HL-60/S4 treated with retinoic acid at 250 ng/mL for 4 days and 3 days (cell line): ENCODE results near the gene RCSD1.
"Not testable (repeated sequence)": the region's sequence is repeated elsewhere in the genome, so short reads cannot be mapped to it uniquely, and the experiment has no call there.

Experiments
- in situ Hi-C: fragments of 300-500 bp; cut with MboI; formaldehyde crosslinking; loops from 2 replicates; pipeline ENCODE4 v1.7.0; 2022; ENCODE audit warnings: low sequenced_read_pairs

Gene RCSD1

GRCh38 chr1:167710836-167711235, 80.8 kb downstream of the RCSD1 start:
- in situ Hi-C loops: no loop called here

GRCh38 chr1:167711797-167712196, 81.8 kb downstream of the RCSD1 start:
- in situ Hi-C loops: no loop called here

DNA sequence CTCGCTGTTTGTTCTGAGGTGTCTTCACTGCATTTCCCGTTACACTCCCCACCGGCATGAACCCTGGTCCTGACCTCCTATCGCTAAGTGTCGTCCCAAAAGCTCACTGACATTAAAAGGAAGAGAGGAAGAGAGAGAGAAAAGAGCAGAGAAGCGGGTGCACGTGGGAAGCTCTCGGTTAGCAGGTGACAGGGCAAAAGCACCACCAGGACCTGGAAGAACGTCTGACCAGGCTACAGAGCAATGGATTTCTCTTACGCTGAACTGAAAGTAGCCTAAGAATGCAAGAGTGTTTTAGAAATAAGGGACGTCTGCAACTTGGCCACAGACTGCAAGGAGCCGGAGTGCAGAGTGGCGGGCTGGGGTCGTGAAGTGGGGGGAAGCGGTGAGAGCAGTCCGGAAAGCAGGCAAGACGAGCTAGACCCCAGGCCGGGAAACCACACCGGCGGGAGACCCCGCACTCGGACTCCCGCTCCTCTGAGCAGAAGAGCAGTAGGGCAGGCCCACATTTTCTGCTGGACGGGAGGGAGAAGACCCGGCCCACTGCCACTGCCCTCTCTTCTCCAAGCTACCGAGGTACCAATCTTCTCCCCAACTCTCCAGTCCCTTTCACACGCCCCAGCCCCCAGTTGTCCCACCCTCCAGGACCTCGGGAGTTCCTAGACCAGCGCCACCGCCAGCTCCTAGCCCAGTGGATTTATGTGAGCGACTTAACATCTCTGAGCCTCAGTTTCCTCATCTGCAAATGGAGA, 83.5 kb downstream of the RCSD1 start:
- in situ Hi-C loops: no loop called here

DNA sequence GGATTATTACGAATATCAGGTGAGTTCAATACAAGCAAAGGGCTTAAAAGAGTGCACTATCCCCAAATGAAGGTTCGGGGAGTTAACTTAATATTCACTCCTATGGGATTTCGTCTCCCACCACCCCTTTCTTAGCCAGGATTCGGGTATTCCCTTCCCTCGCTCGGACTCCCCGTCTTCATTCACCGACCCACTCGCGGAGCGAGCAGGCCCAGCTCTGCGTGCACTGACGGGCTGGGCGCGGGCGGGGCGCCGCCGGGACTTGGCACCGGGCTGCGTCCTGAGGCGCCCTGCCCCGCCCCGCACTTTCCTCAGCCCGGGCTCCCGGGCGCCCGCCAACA, 84.0 kb downstream of the RCSD1 start:
- in situ Hi-C loops: no loop called here

GRCh38 chr1:167714439-167715156, 84.6 kb downstream of the RCSD1 start:
- in situ Hi-C loops: no loop called here

- in situ Hi-C loops: no loop called here
Measured at GRCh38 chr1:167715157-167715999, 85.3 kb downstream of the RCSD1 start.

GRCh38 chr1:167716000-167716271, 85.9 kb downstream of the RCSD1 start:
- in situ Hi-C loops: no loop called here

DNA sequence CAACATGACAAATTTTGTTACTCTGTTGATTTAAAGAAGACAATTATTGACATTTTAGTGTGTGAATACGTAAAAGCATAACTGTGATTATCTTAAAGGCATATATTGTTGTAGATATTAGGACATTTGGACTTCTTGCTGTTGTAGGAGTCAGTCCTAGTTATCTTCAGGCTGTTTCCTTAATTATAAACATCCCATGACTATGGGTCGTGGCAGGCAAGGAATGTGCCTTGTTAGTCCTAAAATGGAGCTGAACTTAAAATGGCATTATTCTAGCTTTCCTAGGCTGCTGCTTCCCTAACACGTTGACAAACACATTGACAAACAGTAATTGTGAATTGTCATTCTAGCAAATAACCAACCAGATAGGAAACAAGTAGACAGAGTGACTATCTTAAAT, 87.3 kb downstream of the RCSD1 start:
- in situ Hi-C loops: no loop called here

DNA sequence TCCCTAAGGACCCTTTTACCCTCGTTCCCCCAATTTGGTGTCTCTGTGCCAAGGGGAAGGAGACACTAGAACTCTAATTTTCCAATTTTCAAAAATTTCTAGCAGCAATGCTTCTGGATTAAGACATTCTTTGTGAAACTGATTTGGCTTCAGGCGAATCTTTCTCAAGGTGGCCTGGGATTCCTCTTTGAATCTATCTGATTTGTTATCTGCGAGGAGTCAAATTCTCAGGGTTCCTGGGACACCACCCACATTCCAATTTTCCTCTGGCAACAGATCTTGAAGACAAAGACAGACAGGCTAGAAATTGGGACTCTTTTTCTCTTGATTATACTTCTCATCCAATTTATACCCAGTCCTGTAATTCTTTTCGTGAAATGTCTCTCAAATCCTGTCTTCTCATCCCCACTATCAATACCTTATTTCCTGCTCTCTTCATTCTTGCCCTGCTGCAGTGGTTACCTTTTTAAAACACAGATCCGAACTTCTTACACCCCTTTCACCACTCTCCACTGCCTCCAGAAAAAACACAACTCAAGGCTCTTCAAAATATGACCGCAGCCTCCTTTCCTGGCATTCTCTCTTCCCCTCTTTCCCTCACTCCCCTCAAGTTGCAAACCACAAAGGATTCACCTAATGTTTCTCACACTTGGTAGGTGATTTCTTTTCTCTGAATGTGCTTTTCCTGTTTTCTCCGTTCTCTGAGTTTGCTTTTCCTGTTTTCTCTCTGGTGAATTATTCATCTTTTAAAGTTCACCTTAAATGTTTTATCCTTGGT, 89.1 kb downstream of the RCSD1 start:
- in situ Hi-C loops: no loop called here

- in situ Hi-C loops: not testable (repeated sequence)
Measured at GRCh38 chr1:167719715-167720421, 89.8 kb downstream of the RCSD1 start.

GRCh38 chr1:167720965-167721616, 91.1 kb downstream of the RCSD1 start:
- in situ Hi-C loops: no loop called here

- in situ Hi-C loops: no loop called here
Measured at GRCh38 chr1:167721617-167722151, 91.7 kb downstream of the RCSD1 start, which contains the start of gene MPZL1. TSS of gene MPZL1 (plus strand) at chr1:167721982. CDS start at chr1:167722152, 170 bp downstream.

- in situ Hi-C loops: no loop called here
Measured at GRCh38 chr1:167722152-167722869, 92.3 kb downstream of the RCSD1 start.

GRCh38 chr1:167722870-167723251, 92.8 kb downstream of the RCSD1 start:
- in situ Hi-C loops: no loop called here

DNA sequence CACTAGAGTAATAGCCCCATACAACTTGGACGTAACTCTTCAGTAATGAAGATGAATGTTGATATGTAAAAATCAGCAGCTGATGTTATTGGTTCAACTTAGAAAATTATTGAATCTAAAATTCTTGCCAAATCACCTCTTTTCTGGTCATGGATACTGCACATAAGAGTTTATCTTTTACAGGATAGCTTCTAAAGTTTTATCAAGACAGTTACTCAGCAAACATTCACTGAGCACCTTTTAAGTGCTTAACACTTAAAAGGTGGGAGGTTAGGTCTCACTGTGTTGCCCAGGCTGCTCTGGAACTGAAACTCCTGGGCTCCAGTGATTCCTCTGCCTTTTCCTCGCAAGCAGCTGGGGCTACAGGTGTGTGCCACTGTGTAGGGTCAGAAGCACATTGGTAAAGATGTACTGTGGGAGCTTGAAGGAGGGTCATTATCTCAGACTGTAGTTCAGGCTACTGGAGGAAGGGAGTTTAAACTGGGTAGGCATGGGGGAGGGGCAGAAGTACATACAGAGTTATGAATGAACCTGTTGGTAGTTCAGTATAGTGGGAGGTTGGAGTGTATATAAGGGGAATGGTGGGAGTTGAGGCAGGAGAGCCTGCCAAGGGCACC, 93.8 kb downstream of the RCSD1 start:
- in situ Hi-C loops: no loop called here

DNA sequence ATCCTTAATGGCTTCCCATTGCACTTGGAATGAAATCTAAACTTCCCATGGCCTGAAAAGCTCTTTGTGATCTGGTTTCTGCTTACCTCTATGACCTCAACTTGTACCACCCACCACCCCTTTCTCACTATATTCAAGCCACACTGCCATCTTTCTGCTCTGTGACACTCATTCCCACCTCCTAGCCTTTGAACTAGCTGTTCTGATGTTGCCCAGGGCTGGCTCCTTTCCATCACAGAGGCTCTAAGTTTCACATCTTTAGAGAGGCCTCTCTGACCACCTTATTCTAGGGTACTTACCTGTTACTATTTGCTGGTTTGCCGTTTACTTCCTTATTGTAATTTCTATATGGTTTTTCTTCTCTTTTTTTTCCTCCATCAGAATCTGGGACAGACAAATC, 96.0 kb downstream of the RCSD1 start:
- in situ Hi-C loops: no loop called here

DNA sequence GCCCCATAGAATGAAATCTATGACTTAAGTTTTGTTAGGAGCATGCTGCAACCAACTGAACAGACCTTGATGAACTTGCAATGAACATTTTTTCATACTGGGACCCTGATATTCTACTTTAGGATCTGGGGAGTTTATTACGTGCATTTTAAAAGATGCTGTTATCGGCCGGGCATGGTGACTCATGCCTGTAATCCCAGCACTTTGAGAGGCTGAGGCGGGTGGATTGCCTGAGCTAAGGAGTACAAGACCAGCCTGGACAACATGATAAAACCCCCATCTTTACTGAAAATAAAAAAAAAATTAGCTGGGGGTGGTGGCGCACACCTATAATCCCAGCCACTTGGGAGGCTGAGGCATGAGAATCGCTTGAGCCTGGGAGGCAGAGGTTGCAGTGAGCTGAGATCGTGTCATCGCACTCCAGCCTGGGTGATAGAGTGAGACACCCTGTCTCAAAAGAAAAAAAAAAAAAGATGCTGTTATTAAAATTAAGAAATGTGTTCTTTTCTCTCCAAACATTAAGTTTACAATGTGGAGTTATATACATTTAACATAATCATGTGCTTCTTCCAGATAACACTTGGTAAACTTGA, 98.9 kb downstream of the RCSD1 start:
- in situ Hi-C loops: no loop called here

- in situ Hi-C loops: no loop called here
Measured at GRCh38 chr1:167734227-167734626, 104.2 kb downstream of the RCSD1 start.
